Cardiac muscle cell (in vitro differentiated cells and primary cell): Measurements from ENCODE around the gene DAZAP1. TPM values are rescaled to one million over a fixed set of nuclear protein-coding genes. Genes with fewer than 3 reads are reported as not detected.

Experiments
- DNase-seq, 2 donors: peaks; one replicate each; pipeline versions ENCODE4 v3.0.0 to v3.0.0-alpha.2; 2010 to 2017; ENCODE audit warnings: low read depth in 1 of 2, low spot score in 1 of 2
- H3K27ac ChIP-seq: fragments of 200-600 bp; sonication (generic); 2 replicates; pipeline ENCODE4 v1.5.1; 2016
- H3K27me3 ChIP-seq: fragments of 200-600 bp; sonication (generic); 2 replicates; pipeline ENCODE4 v1.6.0; 2016; ENCODE audit warnings: control low read depth
- H3K36me3 ChIP-seq: fragments of 200-600 bp; sonication (generic); 2 replicates; pipeline ENCODE4 v1.5.1; 2016; ENCODE audit warnings: control low read depth
- H3K4me1 ChIP-seq: fragments of 200-600 bp; sonication (generic); 2 replicates; pipeline ENCODE4 v1.8.1; 2017; ENCODE audit warnings: low read depth, mild to moderate bottlenecking, mixed run types
- H3K4me3 ChIP-seq: fragments of 200-600 bp; sonication (generic); 2 replicates; pipeline ENCODE4 v1.5.1; 2016; ENCODE audit warnings: mild to moderate bottlenecking
- H3K9me3 ChIP-seq: fragments of 200-600 bp; sonication (generic); 2 replicates; pipeline ENCODE4 v1.5.1; 2017; ENCODE audit warnings: low read depth, mild to moderate bottlenecking, control low read depth
- CTCF ChIP-seq: IDR thresholded peaks from 2 replicates; pipeline ENCODE4 v1.5.1; 2012; ENCODE audit warnings: low read depth, mild to moderate bottlenecking, low read length
- polyA plus RNA-seq: library from polyadenylated mRNA; unstranded; fragments of >200 nt; fragmentation: Nextera tagmentation; extraction: Ambion mirVana; gene quantifications from 2 replicates; pipeline ENCODE4 v1.2.1, GENCODE V29; 2016
- total RNA-seq: library from RNA; depleted of rRNA; stranded (reverse); fragments of >200 nt; gene quantifications from 2 replicates; pipeline ENCODE4 v1.2.3, GENCODE V29; 2016

DAZAP1 gene
- total and polyA plus RNA-seq, 2 experiments from 2014 or later: 43.0 to 112 TPM

- peak overlapping the region; percentile 82 for H3K27ac ChIP-seq
- H3K4me3 ChIP-seq: no peak overlapping the region
- DNase-seq: no peak
- H3K27me3 ChIP-seq: no peaks in the 10 kb centered on the region
- peaks cover 30% of the 10 kb centered on the region for H3K36me3 ChIP-seq
- peaks cover 13% of the 10 kb centered on the region for H3K4me1 ChIP-seq
- no peak for TF ChIP-seq CTCF
- no peaks in the 10 kb centered on the region for H3K9me3 ChIP-seq
These were observed 40.2 kb upstream of the DAZAP1 start for GRCh38 chr19:1366899-1367870.

- TF ChIP-seq CTCF: no peak
- H3K36me3 ChIP-seq: peaks cover 35% of the 10 kb centered on the region
- peaks cover 13% of the 10 kb centered on the region for H3K4me1 ChIP-seq
- H3K27ac ChIP-seq: no peak overlapping the region
- H3K4me3 ChIP-seq: no peak overlapping the region
- no peaks in the 10 kb centered on the region for H3K9me3 ChIP-seq
- no peak for DNase-seq
- no peaks in the 10 kb centered on the region for H3K27me3 ChIP-seq
These were observed 38.1 kb upstream of the DAZAP1 start for GRCh38 chr19:1369214-1369805.

DNA sequence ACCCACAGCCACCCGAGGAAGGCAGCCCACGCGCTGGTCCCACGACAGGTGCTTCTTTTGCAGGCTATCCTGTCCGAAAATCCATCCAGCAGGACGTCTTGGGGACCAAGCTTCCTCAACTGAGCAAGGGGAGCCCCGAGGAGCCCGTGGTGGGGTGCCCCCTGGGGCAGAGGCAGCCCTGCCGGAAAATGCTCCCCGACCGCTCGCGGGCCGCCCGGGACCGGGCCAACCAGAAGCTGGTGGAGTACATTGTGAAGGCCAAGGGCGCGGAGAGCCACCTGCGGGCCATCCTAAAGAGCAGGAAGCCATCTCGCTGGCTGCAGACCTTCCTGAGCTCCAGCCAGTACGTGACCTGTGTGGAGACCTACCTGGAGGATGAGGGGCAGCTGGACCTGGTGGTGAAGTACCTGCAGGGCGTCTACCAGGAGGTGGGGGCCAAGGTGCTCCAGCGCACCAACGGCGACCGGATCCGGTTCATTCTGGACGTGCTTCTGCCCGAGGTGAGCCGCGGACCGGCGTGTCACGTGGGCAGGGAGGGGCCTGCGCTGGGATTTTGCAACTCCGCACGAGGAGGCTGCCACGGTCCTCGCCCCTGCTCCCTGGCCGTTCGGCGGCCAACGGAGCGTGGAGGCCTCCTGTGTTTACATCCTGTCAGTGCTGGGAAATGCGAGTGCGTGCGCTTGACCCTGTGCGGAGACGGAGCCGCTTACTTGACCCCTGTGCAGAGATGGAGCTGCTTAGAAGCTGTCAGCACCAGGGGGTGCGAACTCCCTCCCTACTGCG lies 36.6 kb upstream of the DAZAP1 start:
- Histone ChIP-seq H3K4me1 (peaks cover 13% of the 10 kb centered on the region), H3K27me3 (no peaks in the 10 kb centered on the region), H3K36me3 (peaks cover 30% of the 10 kb centered on the region), H3K4me3 (no peak overlapping the region), H3K27ac (peak overlapping the region; percentile 62), H3K9me3 (no peaks in the 10 kb centered on the region)
- no peak for TF ChIP-seq CTCF
- peak in 1 of 2 donors; percentile 63 for DNase-seq

GRCh38 chr19:1373042-1373533 lies 34.3 kb upstream of the DAZAP1 start:
- no peak for DNase-seq
- Histone ChIP-seq H3K27ac (peak overlapping the region; percentile 71), H3K27me3 (no peaks in the 10 kb centered on the region), H3K4me1 (peaks cover 3% of the 10 kb centered on the region), H3K36me3 (peaks cover 20% of the 10 kb centered on the region), H3K9me3 (no peaks in the 10 kb centered on the region), H3K4me3 (no peak overlapping the region)
- TF ChIP-seq CTCF: no peak

- Histone ChIP-seq H3K27ac (peak overlapping the region; percentile 71), H3K4me1 (peaks cover 3% of the 10 kb centered on the region), H3K27me3 (no peaks in the 10 kb centered on the region), H3K9me3 (no peaks in the 10 kb centered on the region), H3K36me3 (peaks cover 20% of the 10 kb centered on the region), H3K4me3 (no peak overlapping the region)
- peak; percentile 22 to 35 for DNase-seq
- TF ChIP-seq CTCF: no peak
These were observed 33.7 kb upstream of the DAZAP1 start for GRCh38 chr19:1373534-1374249.
